COLO668 (cell line): ENCODE data around the gene NLRP8.
A peak's percentile ranks its signal among the peaks of the same experiment; 100 is the strongest.
"Not testable (repeated sequence)": the region's sequence is repeated elsewhere in the genome, so short reads cannot be mapped to it uniquely, and the experiment has no call there.

ENCODE experiments used
- DNase-seq: peaks from one replicate; lab custom pipeline; 2025; ENCODE audit not compliant: unreplicated experiment; lab: John Stamatoyannopoulos, UW

Gene NLRP8

GRCh38 chr19:55947532-55947931 is at the start of gene NLRP8:
Gene NLRP8 (plus strand): TSS chr19:55947832.
- no peak for DNase-seq

- no peak for DNase-seq
Observed at GRCh38 chr19:55898911-55899310, 48.7 kb upstream of the NLRP8 start.

- DNase-seq = no peak
Observed at GRCh38 chr19:55901369-55902079, 46.1 kb upstream of the NLRP8 start.

GRCh38 chr19:55902080-55902751 is 45.4 kb upstream of the NLRP8 start:
- no peak for DNase-seq

- DNase-seq = no peak
Observed at GRCh38 chr19:55907286-55907685, 40.3 kb upstream of the NLRP8 start.

GRCh38 chr19:55907746-55908145 is 39.9 kb upstream of the NLRP8 start:
- DNase-seq = no peak

- no peak for DNase-seq
Observed at GRCh38 chr19:55909801-55910200, 37.8 kb upstream of the NLRP8 start.

GRCh38 chr19:55912916-55913315 is 34.7 kb upstream of the NLRP8 start:
- DNase-seq = no peak

GRCh38 chr19:55913643-55914268 is 33.9 kb upstream of the NLRP8 start:
- DNase-seq = peak; percentile 3

- DNase-seq = no peak
Observed at GRCh38 chr19:55923556-55923955, 24.1 kb upstream of the NLRP8 start.

GRCh38 chr19:55927991-55928390 is 19.6 kb upstream of the NLRP8 start:
- DNase-seq = no peak

- DNase-seq = not testable (repeated sequence)
Observed at GRCh38 chr19:55929258-55929657, 18.4 kb upstream of the NLRP8 start.

GRCh38 chr19:55930996-55931515 is 16.6 kb upstream of the NLRP8 start:
- no peak for DNase-seq

- DNase-seq = no peak
Observed at GRCh38 chr19:55931936-55932386, 15.7 kb upstream of the NLRP8 start, which contains the start of gene NLRP13. Gene NLRP13 (minus strand): TSS chr19:55932336. CDS start chr19:55932311, 25 bp downstream.

- no peak for DNase-seq
Observed at GRCh38 chr19:55935206-55935605, 12.4 kb upstream of the NLRP8 start.

- no peak for DNase-seq
Observed at GRCh38 chr19:55939206-55939605, 8.4 kb upstream of the NLRP8 start.

- no peak for DNase-seq
Observed at GRCh38 chr19:55940306-55940705, 7.3 kb upstream of the NLRP8 start.

- DNase-seq = not testable (repeated sequence)
Observed at GRCh38 chr19:55950566-55950965, 2.9 kb downstream of the NLRP8 start.

- DNase-seq = no peak
Observed at GRCh38 chr19:55956431-55956830, 8.8 kb downstream of the NLRP8 start.

- no peak for DNase-seq
Observed at GRCh38 chr19:55958356-55958755, 10.7 kb downstream of the NLRP8 start.

- no peak for DNase-seq
Observed at GRCh38 chr19:55959996-55960675, 12.5 kb downstream of the NLRP8 start.
